ENCODE data around the gene AGMO. TPM values are rescaled to one million over a fixed set of nuclear protein-coding genes. Genes with fewer than 3 reads are reported as not detected.

Gene AGMO
- total RNA-seq, 1 experiment from 2014 or later, result not detected

DNA sequence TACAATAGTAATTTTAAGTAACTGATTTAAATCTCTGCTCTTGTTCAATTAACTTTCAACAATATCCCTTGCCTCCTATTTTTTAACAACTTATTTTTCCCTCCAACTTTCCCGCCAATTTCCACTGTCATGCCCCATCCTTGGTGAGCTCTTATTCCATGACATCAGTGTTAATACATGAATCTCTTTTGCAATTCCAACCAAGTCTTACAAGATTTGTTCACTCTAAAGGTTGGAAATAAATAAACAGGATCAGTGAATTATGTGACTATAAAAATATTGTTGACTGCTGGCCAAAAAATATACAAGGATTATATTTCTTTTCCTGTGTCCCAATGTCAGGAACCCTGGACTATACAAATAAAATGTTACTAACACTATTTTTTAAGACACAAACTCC lies 21.0 kb upstream of the AGMO start:
- ChIA-PET CTCF (no interaction called here), POLR2A (no interaction called here)
- intact Hi-C loops (cut with micrococcal nuclease; ENCODE audit: unreplicated experiment), result no loop called here
- ATAC-seq (no peak), DNase-seq (ENCODE audit: low read depth, low spot score) (no peak)
- H3K4me3 ChIP-seq (ENCODE audit: low read depth in 2 of 2, low read length in 2 of 2), result no peak overlapping the region
- BruUV-seq (replicated peaks), result no TSS peak
- no peaks in the 10 kb centered on the region for H3K36me3 ChIP-seq (ENCODE audit: control insufficient read depth, insufficient read depth, low read length)
- H3K27me3 ChIP-seq (ENCODE audit: control insufficient read depth, insufficient read depth, low read length), result no peaks in the 10 kb centered on the region
- in situ Hi-C loops (cut with HindIII; ENCODE audit: low pct_unique_long_range_greater_than_20kb, low sequenced_read_pairs), result no loop called here
- H3K4me1 ChIP-seq (ENCODE audit: control insufficient read depth, insufficient read depth, low read length), result no peaks in the 10 kb centered on the region
- TF ChIP-seq SIN3A (IDR thresholded peaks at IDR 0.05; ENCODE audit: borderline replicate concordance, insufficient read depth, low read depth, low read length) (no peak), POLR2AphosphoS5 (IDR thresholded peaks at IDR 0.05; ENCODE audit: low read depth, low read length) (no peak), REST (IDR thresholded peaks at IDR 0.05; ENCODE audit: insufficient read depth in 1 of 2, low read depth in 2 of 2, low read length in 1 of 2) (no peak), TCF7L2 (IDR thresholded peaks at IDR 0.05; ENCODE audit: low read depth, low read length) (no peak)
- TF ChIP-seq, protein P1, sequence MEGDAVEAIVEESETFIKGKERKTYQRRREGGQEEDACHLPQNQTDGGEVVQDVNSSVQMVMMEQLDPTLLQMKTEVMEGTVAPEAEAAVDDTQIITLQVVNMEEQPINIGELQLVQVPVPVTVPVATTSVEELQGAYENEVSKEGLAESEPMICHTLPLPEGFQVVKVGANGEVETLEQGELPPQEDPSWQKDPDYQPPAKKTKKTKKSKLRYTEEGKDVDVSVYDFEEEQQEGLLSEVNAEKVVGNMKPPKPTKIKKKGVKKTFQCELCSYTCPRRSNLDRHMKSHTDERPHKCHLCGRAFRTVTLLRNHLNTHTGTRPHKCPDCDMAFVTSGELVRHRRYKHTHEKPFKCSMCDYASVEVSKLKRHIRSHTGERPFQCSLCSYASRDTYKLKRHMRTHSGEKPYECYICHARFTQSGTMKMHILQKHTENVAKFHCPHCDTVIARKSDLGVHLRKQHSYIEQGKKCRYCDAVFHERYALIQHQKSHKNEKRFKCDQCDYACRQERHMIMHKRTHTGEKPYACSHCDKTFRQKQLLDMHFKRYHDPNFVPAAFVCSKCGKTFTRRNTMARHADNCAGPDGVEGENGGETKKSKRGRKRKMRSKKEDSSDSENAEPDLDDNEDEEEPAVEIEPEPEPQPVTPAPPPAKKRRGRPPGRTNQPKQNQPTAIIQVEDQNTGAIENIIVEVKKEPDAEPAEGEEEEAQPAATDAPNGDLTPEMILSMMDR (IDR thresholded peaks at IDR 0.05), result no peak
- peaks cover 13% of the 10 kb centered on the region for H3K9me3 ChIP-seq (ENCODE audit: control insufficient read depth, insufficient read depth, low read depth, low read length)
- H3K27ac ChIP-seq (ENCODE audit: low read length), result no peak overlapping the region

DNA sequence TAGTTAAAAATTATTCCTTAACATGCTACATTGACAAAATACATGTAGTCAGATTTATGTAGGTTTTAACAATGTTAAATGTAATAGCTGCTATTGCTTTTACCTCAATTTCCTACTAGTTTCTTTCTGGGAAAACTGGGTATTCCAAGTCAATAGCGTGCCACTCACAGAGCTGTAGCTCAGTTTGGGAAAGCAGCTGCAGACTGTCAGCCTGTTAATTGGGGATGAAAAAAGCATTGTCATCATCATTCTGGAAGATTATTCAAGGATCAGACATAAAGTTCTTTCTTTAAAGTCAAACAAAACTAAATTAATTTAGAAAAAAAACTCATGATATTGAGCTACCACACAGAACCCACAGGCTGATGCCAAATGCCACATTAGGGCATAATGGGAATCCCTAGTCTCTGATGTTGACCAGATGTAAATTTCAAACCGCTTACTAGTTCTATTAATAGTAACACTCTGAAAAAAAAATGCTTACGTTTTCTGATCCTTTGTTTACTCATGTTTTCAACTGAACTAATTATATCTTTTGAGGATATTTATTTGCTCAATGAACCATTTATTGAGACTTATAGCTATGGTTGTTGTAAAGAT lies 19.6 kb upstream of the AGMO start:
- in situ Hi-C loops (cut with HindIII; ENCODE audit: low pct_unique_long_range_greater_than_20kb, low sequenced_read_pairs), result no loop called here
- Histone ChIP-seq H3K27me3 (ENCODE audit: control insufficient read depth, insufficient read depth, low read length) (no peaks in the 10 kb centered on the region), H3K4me3 (ENCODE audit: low read depth in 2 of 2, low read length in 2 of 2) (no peak overlapping the region), H3K36me3 (ENCODE audit: control insufficient read depth, insufficient read depth, low read length) (no peaks in the 10 kb centered on the region), H3K4me1 (ENCODE audit: control insufficient read depth, insufficient read depth, low read length) (no peaks in the 10 kb centered on the region), H3K9me3 (ENCODE audit: control insufficient read depth, insufficient read depth, low read depth, low read length) (peaks cover 11% of the 10 kb centered on the region), H3K27ac (ENCODE audit: low read length) (no peak overlapping the region)
- no TSS peak for BruUV-seq (replicated peaks)
- ChIA-PET CTCF (no interaction called here), POLR2A (interaction anchor here (0.6 to 0.7 kb wide), 3 partner anchors 33 to 155 kb away, joined by 3 to 7 read pairs (median 5); no protein-coding TSS in a partner anchor)
- ATAC-seq (no peak), DNase-seq (ENCODE audit: low read depth, low spot score) (no peak)
- intact Hi-C loops (cut with micrococcal nuclease; ENCODE audit: unreplicated experiment), result no loop called here
- TF ChIP-seq, protein P1 (IDR thresholded peaks at IDR 0.05), result no peak
- TF ChIP-seq TCF7L2 (IDR thresholded peaks at IDR 0.05; ENCODE audit: low read depth, low read length) (no peak), POLR2AphosphoS5 (IDR thresholded peaks at IDR 0.05; ENCODE audit: low read depth, low read length) (no peak), REST (IDR thresholded peaks at IDR 0.05; ENCODE audit: insufficient read depth in 1 of 2, low read depth in 2 of 2, low read length in 1 of 2) (no peak), SIN3A (IDR thresholded peaks at IDR 0.05; ENCODE audit: borderline replicate concordance, insufficient read depth, low read depth, low read length) (no peak)

Data from Panc1 (cell line).